HG03442 (cell line): ENCODE results near the gene AP3D1.

Experiments used
- ATAC-seq: cut with Tn5 transposase; IDR thresholded peaks from one replicate; pipeline ENCODE4 v1.9.1; 2021; ENCODE audit warnings: mild to moderate bottlenecking, moderate library complexity; ENCODE audit not compliant: unreplicated experiment

Gene AP3D1

GRCh38 chr19:2070436-2070827 lies 80.9 kb downstream of the AP3D1 start:
- ATAC-seq, result no peak

- ATAC-seq, result no peak
These were observed 86.4 kb downstream of the AP3D1 start for GRCh38 chr19:2064788-2065524.

GRCh38 chr19:2064395-2064787 lies 87.0 kb downstream of the AP3D1 start:
- no peak for ATAC-seq

GRCh38 chr19:2063824-2064223 lies 87.5 kb downstream of the AP3D1 start:
- no peak for ATAC-seq

GRCh38 chr19:2062770-2063169 lies 88.6 kb downstream of the AP3D1 start:
- ATAC-seq, result no peak

GRCh38 chr19:2062389-2062729 lies 89.0 kb downstream of the AP3D1 start:
- ATAC-seq, result no peak

- ATAC-seq, result peak; percentile 71
These were observed 89.6 kb downstream of the AP3D1 start for GRCh38 chr19:2061495-2062388.

GRCh38 chr19:2060884-2061494 lies 90.4 kb downstream of the AP3D1 start:
- ATAC-seq, result peak; percentile 21

GRCh38 chr19:2059422-2060201 lies 91.8 kb downstream of the AP3D1 start:
- no peak for ATAC-seq

- ATAC-seq, result no peak
These were observed 92.6 kb downstream of the AP3D1 start for GRCh38 chr19:2058570-2059421.

- no peak for ATAC-seq
These were observed 93.6 kb downstream of the AP3D1 start for GRCh38 chr19:2057484-2058469.

- ATAC-seq, result no peak
These were observed 94.6 kb downstream of the AP3D1 start for GRCh38 chr19:2056837-2057192.

- no peak for ATAC-seq
These were observed 95.2 kb downstream of the AP3D1 start for GRCh38 chr19:2055931-2056836.

- no peak for ATAC-seq
These were observed 96.6 kb downstream of the AP3D1 start for GRCh38 chr19:2054763-2055162.

GRCh38 chr19:2053601-2054389 lies 97.6 kb downstream of the AP3D1 start:
- ATAC-seq, result no peak

GRCh38 chr19:2051773-2052704 lies 99.3 kb downstream of the AP3D1 start:
- no peak for ATAC-seq
